ENCODE measurements around the gene HSPA6. TPM values are rescaled to one million over a fixed set of nuclear protein-coding genes. Genes with fewer than 3 reads are reported as not detected.

Gene HSPA6
- total and polyA plus RNA-seq, 10 of the 15 experiments (the other 5 are each of a cell fraction or from before 2014, with no cell fraction given): 0.05 to 8.8 (median 0.66) TPM

DNA sequence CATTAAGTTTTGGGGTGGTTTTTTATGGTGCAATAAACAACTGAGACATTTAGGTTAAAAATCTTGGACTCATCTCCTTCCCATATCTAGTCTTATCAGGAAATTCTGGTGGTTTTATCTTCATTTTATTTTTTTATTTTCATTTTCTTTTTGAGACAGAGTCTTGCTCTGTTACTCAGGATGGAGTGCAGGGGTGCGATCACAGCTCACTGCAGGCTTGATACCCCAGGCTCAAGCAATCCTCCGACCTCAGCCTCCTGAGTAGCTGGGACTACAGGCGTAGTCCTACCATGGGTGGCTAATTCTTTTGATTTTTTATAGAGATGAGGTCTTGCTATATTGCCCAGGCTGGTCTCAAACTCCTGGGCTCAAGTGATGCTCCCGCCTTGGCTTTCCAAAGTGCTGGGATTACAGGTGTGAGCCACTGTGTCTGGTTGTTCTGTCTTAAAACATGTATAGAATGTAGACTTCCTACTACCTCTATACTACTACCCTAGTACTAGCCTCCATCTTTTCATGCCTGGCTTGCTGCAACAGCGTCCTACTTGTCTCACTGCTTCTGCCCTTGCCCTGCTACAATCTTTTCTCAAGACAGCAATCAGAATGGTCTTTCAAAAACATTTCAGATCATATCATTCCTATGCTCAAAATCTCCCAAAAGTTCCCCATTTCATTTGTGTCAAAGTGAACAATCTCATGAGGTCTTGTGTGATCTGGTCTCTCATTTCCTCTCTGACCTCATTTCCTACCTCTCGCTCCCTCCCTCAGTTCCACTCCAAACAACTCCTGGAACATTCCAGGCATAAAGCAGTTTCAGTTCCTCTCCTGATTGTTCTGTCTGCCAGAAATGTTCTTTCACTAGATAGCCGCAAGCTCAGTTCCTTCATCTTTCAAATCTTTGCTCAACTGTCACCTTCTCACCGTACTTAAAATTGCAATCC is 25.0 kb upstream of the HSPA6 start (continued):
- TF ChIP-seq, protein P1, sequence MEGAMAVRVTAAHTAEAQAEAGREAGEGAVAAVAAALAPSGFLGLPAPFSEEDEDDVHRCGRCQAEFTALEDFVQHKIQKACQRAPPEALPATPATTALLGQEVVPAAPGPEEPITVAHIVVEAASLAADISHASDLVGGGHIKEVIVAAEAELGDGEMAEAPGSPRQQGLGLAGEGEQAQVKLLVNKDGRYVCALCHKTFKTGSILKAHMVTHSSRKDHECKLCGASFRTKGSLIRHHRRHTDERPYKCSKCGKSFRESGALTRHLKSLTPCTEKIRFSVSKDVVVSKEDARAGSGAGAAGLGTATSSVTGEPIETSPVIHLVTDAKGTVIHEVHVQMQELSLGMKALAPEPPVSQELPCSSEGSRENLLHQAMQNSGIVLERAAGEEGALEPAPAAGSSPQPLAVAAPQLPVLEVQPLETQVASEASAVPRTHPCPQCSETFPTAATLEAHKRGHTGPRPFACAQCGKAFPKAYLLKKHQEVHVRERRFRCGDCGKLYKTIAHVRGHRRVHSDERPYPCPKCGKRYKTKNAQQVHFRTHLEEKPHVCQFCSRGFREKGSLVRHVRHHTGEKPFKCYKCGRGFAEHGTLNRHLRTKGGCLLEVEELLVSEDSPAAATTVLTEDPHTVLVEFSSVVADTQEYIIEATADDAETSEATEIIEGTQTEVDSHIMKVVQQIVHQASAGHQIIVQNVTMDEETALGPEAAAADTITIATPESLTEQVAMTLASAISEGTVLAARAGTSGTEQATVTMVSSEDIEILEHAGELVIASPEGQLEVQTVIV (IDR thresholded peaks at IDR 0.05; ENCODE audit: borderline replicate concordance, partially characterized antibody): no peak
- TF ChIP-seq NR2C1 (IDR thresholded peaks at IDR 0.05) (no peak), ZNF217 (IDR thresholded peaks at IDR 0.05) (no peak), NRF1 (conservative IDR thresholded peaks at IDR 0.05; ENCODE audit: low read depth, low read length) (no peak), STAT1 (conservative IDR thresholded peaks at IDR 0.05) (no peak), NFYA (IDR thresholded peaks at IDR 0.05; ENCODE audit: borderline replicate concordance, low read depth, low read length) (no peak), SREBF1 (IDR thresholded peaks at IDR 0.05; ENCODE audit: low read length) (no peak), SUZ12 (IDR thresholded peaks at IDR 0.05; ENCODE audit: unreplicated experiment) (no peak), RELA (IDR thresholded peaks at IDR 0.05; ENCODE audit: borderline replicate concordance, partially characterized antibody) (no peak), ZNF622 (IDR thresholded peaks at IDR 0.05) (no peak), SIX5 (IDR thresholded peaks at IDR 0.05; ENCODE audit: low read depth, low read length, severe bottlenecking) (no peak), CHD4 (IDR thresholded peaks at IDR 0.05) (no peak), SPI1 (IDR thresholded peaks at IDR 0.05; ENCODE audit: borderline replicate concordance, insufficient read depth, low read depth, low read length) (peak; percentile 89), EP300 (IDR thresholded peaks at IDR 0.05; ENCODE audit: borderline replicate concordance in 1 of 2, control insufficient read depth in 1 of 2, low read depth in 2 of 2, low read length in 2 of 2) (no peak), BRCA1 (IDR thresholded peaks at IDR 0.05; ENCODE audit: low read depth, low read length) (no peak), HDAC2 (IDR thresholded peaks at IDR 0.05) (no peak), KDM1A (IDR thresholded peaks at IDR 0.05; ENCODE audit: borderline replicate concordance) (no peak), FOXM1 (IDR thresholded peaks at IDR 0.05; ENCODE audit: low read depth, low read length) (no peak), SIN3A (IDR thresholded peaks at IDR 0.05; ENCODE audit: low read depth, low read length) (no peak)
- TF ChIP-seq, protein P2, sequence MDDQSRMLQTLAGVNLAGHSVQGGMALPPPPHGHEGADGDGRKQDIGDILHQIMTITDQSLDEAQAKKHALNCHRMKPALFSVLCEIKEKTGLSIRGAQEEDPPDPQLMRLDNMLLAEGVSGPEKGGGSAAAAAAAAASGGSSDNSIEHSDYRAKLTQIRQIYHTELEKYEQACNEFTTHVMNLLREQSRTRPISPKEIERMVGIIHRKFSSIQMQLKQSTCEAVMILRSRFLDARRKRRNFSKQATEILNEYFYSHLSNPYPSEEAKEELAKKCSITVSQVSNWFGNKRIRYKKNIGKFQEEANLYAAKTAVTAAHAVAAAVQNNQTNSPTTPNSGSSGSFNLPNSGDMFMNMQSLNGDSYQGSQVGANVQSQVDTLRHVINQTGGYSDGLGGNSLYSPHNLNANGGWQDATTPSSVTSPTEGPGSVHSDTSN (IDR thresholded peaks at IDR 0.05; ENCODE audit: insufficient replicate concordance, low read depth, low read length): no peak
- TF ChIP-seq, protein P3, sequence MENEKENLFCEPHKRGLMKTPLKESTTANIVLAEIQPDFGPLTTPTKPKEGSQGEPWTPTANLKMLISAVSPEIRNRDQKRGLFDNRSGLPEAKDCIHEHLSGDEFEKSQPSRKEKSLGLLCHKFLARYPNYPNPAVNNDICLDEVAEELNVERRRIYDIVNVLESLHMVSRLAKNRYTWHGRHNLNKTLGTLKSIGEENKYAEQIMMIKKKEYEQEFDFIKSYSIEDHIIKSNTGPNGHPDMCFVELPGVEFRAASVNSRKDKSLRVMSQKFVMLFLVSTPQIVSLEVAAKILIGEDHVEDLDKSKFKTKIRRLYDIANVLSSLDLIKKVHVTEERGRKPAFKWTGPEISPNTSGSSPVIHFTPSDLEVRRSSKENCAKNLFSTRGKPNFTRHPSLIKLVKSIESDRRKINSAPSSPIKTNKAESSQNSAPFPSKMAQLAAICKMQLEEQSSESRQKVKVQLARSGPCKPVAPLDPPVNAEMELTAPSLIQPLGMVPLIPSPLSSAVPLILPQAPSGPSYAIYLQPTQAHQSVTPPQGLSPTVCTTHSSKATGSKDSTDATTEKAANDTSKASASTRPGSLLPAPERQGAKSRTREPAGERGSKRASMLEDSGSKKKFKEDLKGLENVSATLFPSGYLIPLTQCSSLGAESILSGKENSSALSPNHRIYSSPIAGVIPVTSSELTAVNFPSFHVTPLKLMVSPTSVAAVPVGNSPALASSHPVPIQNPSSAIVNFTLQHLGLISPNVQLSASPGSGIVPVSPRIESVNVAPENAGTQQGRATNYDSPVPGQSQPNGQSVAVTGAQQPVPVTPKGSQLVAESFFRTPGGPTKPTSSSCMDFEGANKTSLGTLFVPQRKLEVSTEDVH (IDR thresholded peaks at IDR 0.05; ENCODE audit: low read depth, partially characterized antibody): no peak
- TF ChIP-seq, protein P4, sequence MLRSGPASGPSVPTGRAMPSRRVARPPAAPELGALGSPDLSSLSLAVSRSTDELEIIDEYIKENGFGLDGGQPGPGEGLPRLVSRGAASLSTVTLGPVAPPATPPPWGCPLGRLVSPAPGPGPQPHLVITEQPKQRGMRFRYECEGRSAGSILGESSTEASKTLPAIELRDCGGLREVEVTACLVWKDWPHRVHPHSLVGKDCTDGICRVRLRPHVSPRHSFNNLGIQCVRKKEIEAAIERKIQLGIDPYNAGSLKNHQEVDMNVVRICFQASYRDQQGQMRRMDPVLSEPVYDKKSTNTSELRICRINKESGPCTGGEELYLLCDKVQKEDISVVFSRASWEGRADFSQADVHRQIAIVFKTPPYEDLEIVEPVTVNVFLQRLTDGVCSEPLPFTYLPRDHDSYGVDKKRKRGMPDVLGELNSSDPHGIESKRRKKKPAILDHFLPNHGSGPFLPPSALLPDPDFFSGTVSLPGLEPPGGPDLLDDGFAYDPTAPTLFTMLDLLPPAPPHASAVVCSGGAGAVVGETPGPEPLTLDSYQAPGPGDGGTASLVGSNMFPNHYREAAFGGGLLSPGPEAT (IDR thresholded peaks at IDR 0.05; ENCODE audit: low read depth): 0 out of 2 replicates have a peak, but pooled peaks have one; percentile 39

Measured in GM12878 (cell line).